HepG2 (cell line): ENCODE results near the gene CYSRT1. TPM values are rescaled to one million over a fixed set of nuclear protein-coding genes. Genes with fewer than 3 reads are reported as not detected.

Experiments used
- FOXC1 ChIP-seq: sonication (generic); formaldehyde crosslinking; IDR thresholded peaks from 2 replicates; pipeline ENCODE4 v1.8.0; 2022; ENCODE audit warnings: mild to moderate bottlenecking, missing genetic modification reagents, borderline replicate concordance
- HNRNPUL1 ChIP-seq: fragments of 200-400 bp; formaldehyde crosslinking; IDR thresholded peaks from 2 replicates; pipeline ENCODE4 v1.6.1; 2017; ENCODE audit warnings: low read depth, mild to moderate bottlenecking, low read length, moderate library complexity
- MAFF ChIP-seq: IDR thresholded peaks from 2 replicates; pipeline ENCODE4 v1.6.1; 2011; ENCODE audit warnings: low read depth, low read length, improper control_type of control experiment
- NFYC ChIP-seq: IDR thresholded peaks from 2 replicates; pipeline ENCODE4 v1.6.1; 2016; ENCODE audit warnings: missing genetic modification reagents, missing compliant biosample characterization
- NR2F6 ChIP-seq, 2 experiments: IDR thresholded peaks; 2 replicates each; pipeline ENCODE4 v1.6.1; 2016; ENCODE audit warnings: antibody characterized with exemption in 1 of 2, mild to moderate bottlenecking in 1 of 2
- PAF1 ChIP-seq: IDR thresholded peaks from 2 replicates; pipeline ENCODE4 v1.6.1; 2016; ENCODE audit warnings: missing genetic modification reagents, missing compliant biosample characterization
- PRPF4 ChIP-seq: fragments of 200-400 bp; formaldehyde crosslinking; IDR thresholded peaks from 2 replicates; pipeline ENCODE4 v1.6.1; 2016; ENCODE audit warnings: low read length, low read depth; ENCODE audit not compliant: poor library complexity, severe bottlenecking
- REL ChIP-seq: sonication (generic); formaldehyde crosslinking; conservative IDR thresholded peaks from 2 replicates; pipeline ENCODE4 v1.8.0; 2022; ENCODE audit warnings: mild to moderate bottlenecking, missing genetic modification reagents, moderate library complexity
- ZMAT3 ChIP-seq: sonication (generic); formaldehyde crosslinking; conservative IDR thresholded peaks from 2 replicates; pipeline ENCODE4 v1.7.0; 2021; ENCODE audit warnings: missing genetic modification reagents
- ZNF225 ChIP-seq: sonication (generic); formaldehyde crosslinking; IDR thresholded peaks from 2 replicates; pipeline ENCODE4 v1.4.0; 2020; ENCODE audit warnings: mild to moderate bottlenecking, missing genetic modification reagents
- ZNF234 ChIP-seq: sonication (generic); formaldehyde crosslinking; conservative IDR thresholded peaks from 2 replicates; pipeline ENCODE4 v1.5.1; 2020; ENCODE audit warnings: mild to moderate bottlenecking, missing genetic modification reagents
- ZNF235 ChIP-seq: sonication (generic); formaldehyde crosslinking; IDR thresholded peaks from 2 replicates; pipeline ENCODE4 v1.8.1; 2023; ENCODE audit warnings: mild to moderate bottlenecking, missing genetic modification reagents, borderline replicate concordance
- ZNF296 ChIP-seq: sonication (generic); formaldehyde crosslinking; conservative IDR thresholded peaks from 2 replicates; pipeline ENCODE4 v1.5.0; 2020; ENCODE audit warnings: mild to moderate bottlenecking, missing genetic modification reagents
- ZNF766 ChIP-seq: sonication (generic); formaldehyde crosslinking; IDR thresholded peaks from 2 replicates; pipeline ENCODE4 v1.5.0; 2020; ENCODE audit warnings: missing genetic modification reagents, borderline replicate concordance
- polyA plus RNA-seq, 8 experiments: library from polyadenylated mRNA; depleted of rRNA in 3 of 8; stranded (reverse) in 7 of 8; unstranded in 1 of 8; fragments of >200 nt; fragmentation: Illumina TruSeq in 4 of 8; extraction: Trizol in 4 of 8; gene quantifications; 2 replicates each; pipeline versions ENCODE4 v1.2.1 to v1.2.3, GENCODE V29; 2011 to 2016; ENCODE audit warnings: low read depth in 4 of 8, missing spikeins in 1 of 8, mixed read lengths in 1 of 8; ENCODE audit not compliant: insufficient read depth in 1 of 8
- total RNA-seq, 5 experiments: library from RNA; depleted of rRNA; stranded (reverse); fragments of >200 nt; fragmentation: Illumina TruSeq; extraction: Trizol; gene quantifications; 2 replicates each; pipeline ENCODE4 v1.2.3, GENCODE V29; 2016; ENCODE audit warnings: low read depth in 1 of 5
- TF ChIP-seq, protein P1 (sequence below): IDR thresholded peaks from 2 replicates; pipeline ENCODE4 v1.6.1; 2016; ENCODE audit warnings: missing compliant biosample characterization, missing genetic modification reagents, borderline replicate concordance
- TF ChIP-seq, protein P2 (sequence below): sonication (generic); formaldehyde crosslinking; IDR thresholded peaks from 2 replicates; pipeline ENCODE4 v1.4.0; 2020; ENCODE audit warnings: mild to moderate bottlenecking, missing genetic modification reagents
- TF ChIP-seq, protein P3 (sequence below): sonication (generic); formaldehyde crosslinking; IDR thresholded peaks from 2 replicates; pipeline ENCODE4 v1.8.0; 2022; ENCODE audit warnings: mild to moderate bottlenecking, missing genetic modification reagents, borderline replicate concordance
- TF ChIP-seq, protein P4 (sequence below): sonication (generic); formaldehyde crosslinking; IDR thresholded peaks from 2 replicates; pipeline ENCODE4 v1.4.0; 2020; ENCODE audit warnings: missing genetic modification reagents, mild to moderate bottlenecking, borderline replicate concordance
- TF ChIP-seq, protein P5 (sequence below): sonication (generic); formaldehyde crosslinking; IDR thresholded peaks from 2 replicates; pipeline ENCODE4 v1.4.0; 2020; ENCODE audit warnings: missing genetic modification reagents
- TF ChIP-seq, protein P6 (sequence below): sonication (generic); formaldehyde crosslinking; IDR thresholded peaks from 2 replicates; pipeline ENCODE4 v1.4.0; 2020; ENCODE audit warnings: mild to moderate bottlenecking, missing genetic modification reagents

Gene CYSRT1
- total and polyA plus RNA-seq, 2 of the 13 experiments (the other 11 are each of a cell fraction or from before 2014, with no cell fraction given) = 1.5 to 2.1 TPM

DNA sequence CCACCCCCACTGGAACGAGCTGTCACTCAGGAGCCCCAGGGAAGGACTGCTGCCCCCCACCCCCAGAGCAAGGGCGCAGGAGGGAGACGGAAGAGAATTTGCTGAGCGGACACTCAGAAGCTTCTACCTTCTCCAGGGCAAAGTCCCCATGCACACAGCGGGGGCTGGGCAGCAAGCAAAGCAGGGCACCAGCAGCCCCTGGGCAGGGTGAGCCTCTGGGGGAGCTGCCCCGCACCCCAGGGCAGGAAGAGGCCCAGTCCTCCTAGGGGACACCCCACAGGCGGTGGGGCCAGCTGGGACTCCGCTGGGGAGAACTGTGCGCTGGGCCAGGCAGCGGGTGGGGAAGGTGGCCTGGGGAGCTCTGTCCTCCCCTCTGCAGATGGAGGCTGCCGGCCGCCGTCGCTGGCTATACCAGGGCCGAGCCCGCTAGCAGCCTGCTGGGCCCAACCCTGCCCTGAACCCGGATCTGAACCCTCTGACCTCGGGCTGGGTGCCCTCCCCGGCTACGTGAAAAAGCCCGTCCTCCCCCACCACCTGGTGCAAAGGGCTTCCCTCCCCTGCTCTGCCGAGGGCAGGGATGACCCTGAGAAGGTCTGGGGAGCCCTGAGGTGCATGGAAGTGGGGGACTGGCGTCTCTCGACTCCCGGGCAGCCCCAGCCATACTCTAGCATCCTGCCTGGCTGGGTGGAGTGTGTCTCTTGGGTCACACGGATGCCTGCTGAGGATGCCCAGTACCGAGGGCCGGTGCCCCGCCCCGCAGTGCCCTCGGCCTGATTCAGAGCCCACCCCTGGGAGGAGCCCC, 5.1 kb downstream of the CYSRT1 start (continued):
- TF ChIP-seq, protein P1, sequence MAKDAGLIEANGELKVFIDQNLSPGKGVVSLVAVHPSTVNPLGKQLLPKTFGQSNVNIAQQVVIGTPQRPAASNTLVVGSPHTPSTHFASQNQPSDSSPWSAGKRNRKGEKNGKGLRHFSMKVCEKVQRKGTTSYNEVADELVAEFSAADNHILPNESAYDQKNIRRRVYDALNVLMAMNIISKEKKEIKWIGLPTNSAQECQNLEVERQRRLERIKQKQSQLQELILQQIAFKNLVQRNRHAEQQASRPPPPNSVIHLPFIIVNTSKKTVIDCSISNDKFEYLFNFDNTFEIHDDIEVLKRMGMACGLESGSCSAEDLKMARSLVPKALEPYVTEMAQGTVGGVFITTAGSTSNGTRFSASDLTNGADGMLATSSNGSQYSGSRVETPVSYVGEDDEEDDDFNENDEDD (CRISPR knock-in tag) = no peak; the same call in 1 of the 2 replicates
- TF ChIP-seq, protein P2, sequence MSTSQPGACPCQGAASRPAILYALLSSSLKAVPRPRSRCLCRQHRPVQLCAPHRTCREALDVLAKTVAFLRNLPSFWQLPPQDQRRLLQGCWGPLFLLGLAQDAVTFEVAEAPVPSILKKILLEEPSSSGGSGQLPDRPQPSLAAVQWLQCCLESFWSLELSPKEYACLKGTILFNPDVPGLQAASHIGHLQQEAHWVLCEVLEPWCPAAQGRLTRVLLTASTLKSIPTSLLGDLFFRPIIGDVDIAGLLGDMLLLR = no peak
- TF ChIP-seq NFYC (CRISPR knock-in tag) = 0 out of 2 replicates have a peak, but pooled peaks have one; percentile 12
- TF ChIP-seq PRPF4 = no peak
- TF ChIP-seq, protein P3, sequence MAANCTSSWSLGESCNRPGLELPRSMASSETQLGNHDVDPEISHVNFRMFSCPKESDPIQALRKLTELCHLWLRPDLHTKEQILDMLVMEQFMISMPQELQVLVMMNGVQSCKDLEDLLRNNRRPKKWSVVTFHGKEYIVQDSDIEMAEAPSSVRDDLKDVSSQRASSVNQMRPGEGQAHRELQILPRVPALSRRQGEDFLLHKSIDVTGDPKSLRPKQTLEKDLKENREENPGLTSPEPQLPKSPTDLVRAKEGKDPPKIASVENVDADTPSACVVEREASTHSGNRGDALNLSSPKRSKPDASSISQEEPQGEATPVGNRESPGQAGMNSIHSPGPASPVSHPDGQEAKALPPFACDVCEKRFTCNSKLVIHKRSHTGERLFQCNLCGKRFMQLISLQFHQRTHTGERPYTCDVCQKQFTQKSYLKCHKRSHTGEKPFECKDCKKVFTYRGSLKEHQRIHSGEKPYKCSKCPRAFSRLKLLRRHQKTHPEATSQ (CRISPR knock-in tag) = no peak
- TF ChIP-seq MAFF = peak; percentile 19; the same call in 1 of the 2 replicates
- TF ChIP-seq ZNF766 (CRISPR knock-in tag) = no peak
- TF ChIP-seq PAF1 (CRISPR knock-in tag) = 0 out of 2 replicates have a peak, but pooled peaks have one; percentile 18
- TF ChIP-seq HNRNPUL1 = no peak
- TF ChIP-seq, protein P4, sequence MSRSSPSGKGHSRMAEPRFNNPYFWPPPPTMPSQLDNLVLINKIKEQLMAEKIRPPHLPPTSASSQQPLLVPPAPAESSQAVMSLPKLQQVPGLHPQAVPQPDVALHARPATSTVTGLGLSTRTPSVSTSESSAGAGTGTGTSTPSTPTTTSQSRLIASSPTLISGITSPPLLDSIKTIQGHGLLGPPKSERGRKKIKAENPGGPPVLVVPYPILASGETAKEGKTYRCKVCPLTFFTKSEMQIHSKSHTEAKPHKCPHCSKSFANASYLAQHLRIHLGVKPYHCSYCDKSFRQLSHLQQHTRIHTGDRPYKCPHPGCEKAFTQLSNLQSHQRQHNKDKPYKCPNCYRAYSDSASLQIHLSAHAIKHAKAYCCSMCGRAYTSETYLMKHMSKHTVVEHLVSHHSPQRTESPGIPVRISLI (CRISPR knock-in tag) = 0 out of 2 replicates have a peak, but pooled peaks have one; percentile 14
- no peak for TF ChIP-seq ZNF296 (CRISPR knock-in tag)
- TF ChIP-seq, protein P5, sequence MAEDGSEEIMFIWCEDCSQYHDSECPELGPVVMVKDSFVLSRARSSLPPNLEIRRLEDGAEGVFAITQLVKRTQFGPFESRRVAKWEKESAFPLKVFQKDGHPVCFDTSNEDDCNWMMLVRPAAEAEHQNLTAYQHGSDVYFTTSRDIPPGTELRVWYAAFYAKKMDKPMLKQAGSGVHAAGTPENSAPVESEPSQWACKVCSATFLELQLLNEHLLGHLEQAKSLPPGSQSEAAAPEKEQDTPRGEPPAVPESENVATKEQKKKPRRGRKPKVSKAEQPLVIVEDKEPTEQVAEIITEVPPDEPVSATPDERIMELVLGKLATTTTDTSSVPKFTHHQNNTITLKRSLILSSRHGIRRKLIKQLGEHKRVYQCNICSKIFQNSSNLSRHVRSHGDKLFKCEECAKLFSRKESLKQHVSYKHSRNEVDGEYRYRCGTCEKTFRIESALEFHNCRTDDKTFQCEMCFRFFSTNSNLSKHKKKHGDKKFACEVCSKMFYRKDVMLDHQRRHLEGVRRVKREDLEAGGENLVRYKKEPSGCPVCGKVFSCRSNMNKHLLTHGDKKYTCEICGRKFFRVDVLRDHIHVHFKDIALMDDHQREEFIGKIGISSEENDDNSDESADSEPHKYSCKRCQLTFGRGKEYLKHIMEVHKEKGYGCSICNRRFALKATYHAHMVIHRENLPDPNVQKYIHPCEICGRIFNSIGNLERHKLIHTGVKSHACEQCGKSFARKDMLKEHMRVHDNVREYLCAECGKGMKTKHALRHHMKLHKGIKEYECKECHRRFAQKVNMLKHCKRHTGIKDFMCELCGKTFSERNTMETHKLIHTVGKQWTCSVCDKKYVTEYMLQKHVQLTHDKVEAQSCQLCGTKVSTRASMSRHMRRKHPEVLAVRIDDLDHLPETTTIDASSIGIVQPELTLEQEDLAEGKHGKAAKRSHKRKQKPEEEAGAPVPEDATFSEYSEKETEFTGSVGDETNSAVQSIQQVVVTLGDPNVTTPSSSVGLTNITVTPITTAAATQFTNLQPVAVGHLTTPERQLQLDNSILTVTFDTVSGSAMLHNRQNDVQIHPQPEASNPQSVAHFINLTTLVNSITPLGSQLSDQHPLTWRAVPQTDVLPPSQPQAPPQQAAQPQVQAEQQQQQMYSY = no peak
- TF ChIP-seq REL = no peak; the same call in 1 of the 2 replicates
- TF ChIP-seq, protein P6, sequence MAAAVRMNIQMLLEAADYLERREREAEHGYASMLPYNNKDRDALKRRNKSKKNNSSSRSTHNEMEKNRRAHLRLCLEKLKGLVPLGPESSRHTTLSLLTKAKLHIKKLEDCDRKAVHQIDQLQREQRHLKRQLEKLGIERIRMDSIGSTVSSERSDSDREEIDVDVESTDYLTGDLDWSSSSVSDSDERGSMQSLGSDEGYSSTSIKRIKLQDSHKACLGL (CRISPR knock-in tag) = no peak
- peak; percentile 36; the same call in 1 of the 2 replicates for TF ChIP-seq FOXC1 (CRISPR knock-in tag)
- 0 out of 2 replicates have a peak, but pooled peaks have one; percentile 53 for TF ChIP-seq ZNF234 (CRISPR knock-in tag)
- no peak for TF ChIP-seq ZNF225 (CRISPR knock-in tag)
- peak; percentile 68 for TF ChIP-seq NR2F6 (IDR thresholded peaks at IDR 0.05)
- TF ChIP-seq NR2F6 (CRISPR knock-in tag; IDR thresholded peaks at IDR 0.05) = peak; percentile 72
- no peak for TF ChIP-seq ZNF235
- TF ChIP-seq ZMAT3 (CRISPR knock-in tag) = peak; percentile 46; the same call in 1 of the 2 replicates
